Measurements from ENCODE around the gene PSMC2. TPM values are rescaled to one million over a fixed set of nuclear protein-coding genes. Genes with fewer than 3 reads are reported as not detected.

The PSMC2 gene
- total RNA-seq, 1 experiment from 2014 or later: 200 TPM

GRCh38 chr7:103301441-103301840 is 46.0 kb upstream of the PSMC2 start:
- Mint-ChIP-seq H3K4me1 (ENCODE audit: low read depth, unreplicated experiment) (no peaks in the 10 kb centered on the region), H3K27ac (ENCODE audit: unreplicated experiment) (no peak overlapping the region), H3K9me3 (ENCODE audit: unreplicated experiment) (no peaks in the 10 kb centered on the region), H3K36me3 (ENCODE audit: insufficient read depth, unreplicated experiment) (peaks cover 74% of the 10 kb centered on the region), H3K27me3 (ENCODE audit: insufficient read depth, unreplicated experiment) (no peaks in the 10 kb centered on the region), H3K4me3 (ENCODE audit: unreplicated experiment) (no peak overlapping the region)
- ChIA-PET POLR2A (no interaction called here), CTCF (no interaction called here)
- H3K4me3 ChIP-seq (ENCODE audit: low read depth, low read length): no peak overlapping the region
- TF ChIP-seq CTCF (IDR thresholded peaks at IDR 0.05; ENCODE audit: insufficient read depth in 1 of 2, low read depth in 1 of 2, low read length in 1 of 2, severe bottlenecking in 1 of 2, unreplicated experiment in 1 of 2): no peak
- peaks cover 4% of the 10 kb centered on the region; the same call in 1 of the 2 replicates for H3K4me1 ChIP-seq
- H3K36me3 ChIP-seq (ENCODE audit: control insufficient read depth, insufficient read depth, low read length): peaks cover 2% of the 10 kb centered on the region; the same call in 1 of the 2 replicates
- no peaks in the 10 kb centered on the region for H3K27me3 ChIP-seq (replicated peaks; ENCODE audit: control insufficient read depth, insufficient read depth, low read length)
- no peak for DNase-seq
- intact Hi-C loops (cut with micrococcal nuclease; ENCODE audit: unreplicated experiment): no loop called here
- no peaks in the 10 kb centered on the region for H3K9me3 ChIP-seq
- BruUV-seq (replicated peaks): no TSS peak

GRCh38 chr7:103307503-103308231 is 39.8 kb upstream of the PSMC2 start:
- no peaks in the 10 kb centered on the region for H3K4me1 Mint-ChIP-seq (ENCODE audit: low read depth, unreplicated experiment)
- H3K9me3 Mint-ChIP-seq (ENCODE audit: unreplicated experiment): no peaks in the 10 kb centered on the region
- Histone ChIP-seq H3K36me3 (ENCODE audit: control insufficient read depth, insufficient read depth, low read length) (no peaks in the 10 kb centered on the region), H3K4me3 (ENCODE audit: low read depth, low read length) (no peak overlapping the region), H3K4me1 (no peaks in the 10 kb centered on the region), H3K27me3 (replicated peaks; ENCODE audit: control insufficient read depth, insufficient read depth, low read length) (no peaks in the 10 kb centered on the region), H3K9me3 (no peaks in the 10 kb centered on the region)
- DNase-seq: no peak
- no peak overlapping the region for H3K4me3 Mint-ChIP-seq (ENCODE audit: unreplicated experiment)
- intact Hi-C loops (cut with micrococcal nuclease; ENCODE audit: unreplicated experiment): no loop called here
- CTCF ChIA-PET: no interaction called here
- no peaks in the 10 kb centered on the region for H3K27me3 Mint-ChIP-seq (ENCODE audit: insufficient read depth, unreplicated experiment)
- no peak for TF ChIP-seq CTCF (IDR thresholded peaks at IDR 0.05; ENCODE audit: insufficient read depth in 1 of 2, low read depth in 1 of 2, low read length in 1 of 2, severe bottlenecking in 1 of 2, unreplicated experiment in 1 of 2)
- H3K27ac Mint-ChIP-seq (ENCODE audit: unreplicated experiment): no peak overlapping the region
- POLR2A ChIA-PET: no interaction called here
- no TSS peak for BruUV-seq (replicated peaks)
- peaks cover 90% of the 10 kb centered on the region for H3K36me3 Mint-ChIP-seq (ENCODE audit: insufficient read depth, unreplicated experiment)

- POLR2A ChIA-PET: no interaction called here
- no peaks in the 10 kb centered on the region for H3K27me3 Mint-ChIP-seq (ENCODE audit: insufficient read depth, unreplicated experiment)
- no peak overlapping the region for H3K4me3 Mint-ChIP-seq (ENCODE audit: unreplicated experiment)
- Histone ChIP-seq H3K4me1 (no peaks in the 10 kb centered on the region), H3K36me3 (ENCODE audit: control insufficient read depth, insufficient read depth, low read length) (peaks cover 3% of the 10 kb centered on the region; the same call in 1 of the 2 replicates), H3K27me3 (replicated peaks; ENCODE audit: control insufficient read depth, insufficient read depth, low read length) (no peaks in the 10 kb centered on the region), H3K9me3 (no peaks in the 10 kb centered on the region), H3K4me3 (ENCODE audit: low read depth, low read length) (no peak overlapping the region)
- H3K9me3 Mint-ChIP-seq (ENCODE audit: unreplicated experiment): no peaks in the 10 kb centered on the region
- intact Hi-C loops (cut with micrococcal nuclease; ENCODE audit: unreplicated experiment): no loop called here
- no peak overlapping the region for H3K27ac Mint-ChIP-seq (ENCODE audit: unreplicated experiment)
- no peak for DNase-seq
- peaks cover 94% of the 10 kb centered on the region for H3K36me3 Mint-ChIP-seq (ENCODE audit: insufficient read depth, unreplicated experiment)
- no TSS peak for BruUV-seq (replicated peaks)
- CTCF ChIA-PET: no interaction called here
- no peaks in the 10 kb centered on the region for H3K4me1 Mint-ChIP-seq (ENCODE audit: low read depth, unreplicated experiment)
- no peak for TF ChIP-seq CTCF (IDR thresholded peaks at IDR 0.05; ENCODE audit: insufficient read depth in 1 of 2, low read depth in 1 of 2, low read length in 1 of 2, severe bottlenecking in 1 of 2, unreplicated experiment in 1 of 2)
Observed at GRCh38 chr7:103314852-103315251, 32.6 kb upstream of the PSMC2 start.
